CD14-positive monocyte (primary cell): Measurements from ENCODE around the gene PRCD. TPM values are rescaled to one million over a fixed set of nuclear protein-coding genes. Genes with fewer than 3 reads are reported as not detected.

Source experiments
- DNase-seq, 3 donors: peaks; one replicate each; pipeline ENCODE4 v3.0.0-alpha.2; 2011 to 2022
- H2AFZ ChIP-seq: 2 replicates; pipeline ENCODE4 v1.6.0; 2012; ENCODE audit warnings: mild to moderate bottlenecking, low read depth, low read length, inconsistent platforms; ENCODE audit not compliant: insufficient read depth, poor library complexity, severe bottlenecking
- H3K27ac ChIP-seq, 2 donors: 1 replicate in 1 of 2; 2 replicates in 1 of 2; pipeline ENCODE4 v1.5.1; 2012 to 2013; ENCODE audit warnings: low read length in 2 of 2, control low read depth in 1 of 2, inconsistent platforms in 1 of 2, low read depth in 1 of 2, mild to moderate bottlenecking in 1 of 2
- H3K27me3 ChIP-seq, 2 donors: one replicate each; pipeline versions ENCODE4 v1.6.0 to v1.6.1; 2011 to 2013; ENCODE audit warnings: low read length in 2 of 2; ENCODE audit not compliant: control insufficient read depth in 2 of 2, insufficient read depth in 2 of 2
- H3K36me3 ChIP-seq, 2 donors: replicated peaks in 1 of 2; 1 replicate in 1 of 2; 2 replicates in 1 of 2; pipeline versions ENCODE4 v1.5.1 to v1.6.1; 2012 to 2013; ENCODE audit warnings: low read length in 2 of 2, control low read depth in 1 of 2, inconsistent platforms in 1 of 2, mild to moderate bottlenecking in 1 of 2; ENCODE audit not compliant: insufficient read depth in 2 of 2, control insufficient read depth in 1 of 2
- H3K4me1 ChIP-seq, 2 donors: 1 replicate in 1 of 2; 2 replicates in 1 of 2; pipeline versions ENCODE4 v1.5.1 to v1.6.1; 2012 to 2013; ENCODE audit warnings: low read length in 2 of 2, control low read depth in 1 of 2, inconsistent platforms in 1 of 2, mild to moderate bottlenecking in 1 of 2, moderate library complexity in 1 of 2; ENCODE audit not compliant: insufficient read depth in 2 of 2, control insufficient read depth in 1 of 2
- H3K4me2 ChIP-seq: replicated peaks from 2 replicates; pipeline ENCODE3; 2012; ENCODE audit warnings: low read length, moderate library complexity, mild to moderate bottlenecking; ENCODE audit not compliant: poor library complexity, severe bottlenecking; ENCODE audit errors: extremely low read depth
- H3K4me3 ChIP-seq, 3 experiments: fragments of 200-600 bp in 1 of 3; sonication (generic) in 1 of 3; replicated peaks in 1 of 3; 1 replicate in 2 of 3; 2 replicates in 1 of 3; pipeline ENCODE4 v1.5.1; 2011 to 2013; ENCODE audit warnings: low read length in 3 of 3, mild to moderate bottlenecking in 3 of 3, control low read depth in 2 of 3, low read depth in 2 of 3, inconsistent platforms in 1 of 3, moderate library complexity in 1 of 3
- H3K79me2 ChIP-seq: 2 replicates; pipeline ENCODE4 v1.6.0; 2012; ENCODE audit warnings: mild to moderate bottlenecking, control low read depth, inconsistent platforms, low read length, moderate library complexity; ENCODE audit not compliant: insufficient read depth
- H3K9ac ChIP-seq: 2 replicates; pipeline ENCODE4 v1.6.0; 2017; ENCODE audit warnings: low read length, mild to moderate bottlenecking; ENCODE audit not compliant: insufficient read depth, poor library complexity, severe bottlenecking
- H3K9me3 ChIP-seq, 2 donors: replicated peaks in 1 of 2; 1 replicate in 1 of 2; 2 replicates in 1 of 2; pipeline versions ENCODE4 v1.5.1 to v1.6.1; 2012 to 2013; ENCODE audit warnings: low read length in 2 of 2, control low read depth in 1 of 2; ENCODE audit not compliant: control insufficient read depth in 1 of 2, insufficient read depth in 1 of 2
- H4K20me1 ChIP-seq: 2 replicates; pipeline ENCODE4 v1.6.0; 2012; ENCODE audit warnings: mild to moderate bottlenecking, low read length, control low read depth, moderate library complexity; ENCODE audit not compliant: insufficient read depth
- H3K27ac Mint-ChIP-seq, 7 donors: one replicate each; pipeline ENCODE4 v1.8.0; 2020; ENCODE audit warnings: mild to moderate bottlenecking in 7 of 7, mixed read lengths in 7 of 7, moderate library complexity in 6 of 7, inconsistent platforms in 2 of 7
- H3K27me3 Mint-ChIP-seq, 3 donors: one replicate each; pipeline ENCODE4 v1.8.0; 2021 to 2022; ENCODE audit warnings: low read depth in 3 of 3, mild to moderate bottlenecking in 3 of 3, mixed read lengths in 3 of 3, moderate library complexity in 3 of 3, inconsistent platforms in 1 of 3
- H3K36me3 Mint-ChIP-seq, 2 donors: one replicate each; pipeline ENCODE4 v1.8.0; 2020; ENCODE audit warnings: mixed read lengths in 2 of 2, inconsistent platforms in 1 of 2, mild to moderate bottlenecking in 1 of 2
- H3K4me1 Mint-ChIP-seq: one replicate; pipeline ENCODE4 v1.8.0; 2020; ENCODE audit warnings: mild to moderate bottlenecking, mixed read lengths
- H3K4me3 Mint-ChIP-seq, 2 donors: one replicate each; pipeline ENCODE4 v1.8.0; 2020; ENCODE audit warnings: mild to moderate bottlenecking in 2 of 2, mixed read lengths in 2 of 2, moderate library complexity in 1 of 2
- H3K9me3 Mint-ChIP-seq, 7 donors: one replicate each; pipeline ENCODE4 v1.8.0; 2020 to 2022; ENCODE audit warnings: mixed read lengths in 7 of 7, mild to moderate bottlenecking in 6 of 7, moderate library complexity in 6 of 7, inconsistent platforms in 2 of 7
- WGBS: methylation state at CpG from one replicate; pipeline ENCODE4 v1.1.5; 2013; ENCODE audit warnings: missing lambda C conversion rate; ENCODE audit not compliant: insufficient coverage; 5-methylcytosine and 5-hydroxymethylcytosine counted together
- intact Hi-C, 2 donors: fragments of 100-400 bp; cut with micrococcal nuclease; formaldehyde crosslinking; loops; one replicate each; pipeline versions ENCODE4 v1.15.0 to v1.15.1; 2023
- polyA plus RNA-seq, 3 donors: library from polyadenylated mRNA; depleted of rRNA in 1 of 3; unstranded in 2 of 3; stranded (reverse) in 1 of 3; fragments of 300-500 nt in 2 of 3; fragments of >200 nt in 1 of 3; fragmentation: Illumina TruSeq in 2 of 3; gene quantifications; 1 replicate in 2 of 3; 2 replicates in 1 of 3; pipeline ENCODE4 v1.2.3, GENCODE V29; 2012 to 2021
- TF ChIP-seq, protein P1 (sequence below): fragments of 200-600 bp; IDR thresholded peaks from one replicate; pipeline ENCODE4 v1.8.0; 2022; ENCODE audit warnings: antibody characterized with exemption, mild to moderate bottlenecking

PRCD gene
- polyA plus RNA-seq, 3 donors = not detected

DNA sequence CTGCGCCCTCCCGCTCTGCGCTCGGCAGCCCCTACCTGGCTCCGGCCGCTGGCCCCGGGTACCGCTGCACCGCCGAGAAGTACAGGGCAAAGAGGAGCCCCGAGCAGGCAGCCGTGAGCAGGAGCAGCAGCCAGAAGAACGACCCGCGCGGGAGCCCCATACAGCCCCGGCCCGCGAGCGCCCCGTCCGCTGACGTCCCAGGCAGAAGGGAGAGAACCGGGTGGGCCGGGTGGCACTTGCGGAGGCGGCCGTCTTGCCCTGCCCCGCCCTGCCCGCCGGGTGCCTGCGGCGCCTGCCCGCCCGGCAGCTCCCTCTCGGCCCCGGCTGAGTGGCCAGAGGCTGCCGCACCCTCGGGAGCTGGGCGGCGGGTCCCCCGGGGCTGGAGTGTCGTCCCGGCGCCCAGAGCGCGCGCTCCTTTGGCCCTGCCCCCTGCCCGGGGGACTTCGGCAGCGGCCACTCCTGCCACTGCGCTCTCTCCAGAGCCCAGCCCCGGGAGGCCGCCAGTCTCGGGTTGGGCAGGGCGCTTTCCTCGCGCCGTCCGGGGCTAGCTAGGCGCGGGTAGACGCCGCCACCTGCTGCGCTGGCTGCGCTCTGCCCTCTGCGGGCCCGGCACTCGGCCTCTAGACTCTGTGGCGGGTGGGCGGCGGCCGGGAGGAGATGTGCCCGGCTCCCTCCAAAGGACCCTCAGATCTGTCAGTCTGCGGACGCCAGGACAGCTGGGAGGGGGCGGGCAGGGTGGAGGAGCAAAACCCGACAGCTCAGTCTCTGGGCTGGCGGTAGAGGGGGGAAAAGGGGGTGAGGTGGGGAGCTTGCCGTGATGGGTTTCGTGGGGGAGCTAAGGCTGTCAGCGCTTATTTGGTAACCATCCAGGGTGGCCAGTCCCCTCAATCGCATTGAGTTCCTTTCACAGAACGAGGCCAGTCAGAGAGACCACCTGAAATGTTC, 46.1 kb downstream of the PRCD start, which contains the start of gene ST6GALNAC2:
ST6GALNAC2 (minus strand) TSS at position 212 of the 945 bp plus-strand sequence; CDS start at position 160, 52 bp downstream.
- Histone ChIP-seq H3K9ac (peak within 1 kb of the TSS; percentile 88), H3K9me3 (peaks cover 0 to 5% of the 10 kb centered on the region in 2 donors), H2AFZ (peak within 1 kb of the TSS; percentile 83), H3K4me1 (peaks cover 22 to 24% of the 10 kb centered on the region in 2 donors), H3K79me2 (no peaks in the 10 kb centered on the region), H3K36me3 (no peaks in the 10 kb centered on the region), H3K27me3 (peaks cover 9 to 34% of the 10 kb centered on the region in 2 donors), H4K20me1 (no peaks in the 10 kb centered on the region), H3K4me3 (peak within 1 kb of the TSS; percentile 52 to 85 (median 79)), H3K4me2 (peak within 1 kb of the TSS; percentile 76), H3K27ac (peak within 1 kb of the TSS; percentile 53 to 78)
- peak; percentile 69 to 73 (median 72) for DNase-seq
- TF ChIP-seq, protein P1, sequence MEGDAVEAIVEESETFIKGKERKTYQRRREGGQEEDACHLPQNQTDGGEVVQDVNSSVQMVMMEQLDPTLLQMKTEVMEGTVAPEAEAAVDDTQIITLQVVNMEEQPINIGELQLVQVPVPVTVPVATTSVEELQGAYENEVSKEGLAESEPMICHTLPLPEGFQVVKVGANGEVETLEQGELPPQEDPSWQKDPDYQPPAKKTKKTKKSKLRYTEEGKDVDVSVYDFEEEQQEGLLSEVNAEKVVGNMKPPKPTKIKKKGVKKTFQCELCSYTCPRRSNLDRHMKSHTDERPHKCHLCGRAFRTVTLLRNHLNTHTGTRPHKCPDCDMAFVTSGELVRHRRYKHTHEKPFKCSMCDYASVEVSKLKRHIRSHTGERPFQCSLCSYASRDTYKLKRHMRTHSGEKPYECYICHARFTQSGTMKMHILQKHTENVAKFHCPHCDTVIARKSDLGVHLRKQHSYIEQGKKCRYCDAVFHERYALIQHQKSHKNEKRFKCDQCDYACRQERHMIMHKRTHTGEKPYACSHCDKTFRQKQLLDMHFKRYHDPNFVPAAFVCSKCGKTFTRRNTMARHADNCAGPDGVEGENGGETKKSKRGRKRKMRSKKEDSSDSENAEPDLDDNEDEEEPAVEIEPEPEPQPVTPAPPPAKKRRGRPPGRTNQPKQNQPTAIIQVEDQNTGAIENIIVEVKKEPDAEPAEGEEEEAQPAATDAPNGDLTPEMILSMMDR = peak; percentile 57
- Mint-ChIP-seq H3K4me3 (peak within 1 kb of the TSS; percentile 89 to 90), H3K36me3 (peaks cover 7 to 22% of the 10 kb centered on the region in 2 donors), H3K27ac (peak within 1 kb of the TSS; percentile 76 to 91 (median 83)), H3K9me3 (peaks cover 0 to 18% (median 3%) of the 10 kb centered on the region in 7 donors), H3K4me1 (peaks cover 35% of the 10 kb centered on the region), H3K27me3 (peaks cover 47 to 69% (median 48%) of the 10 kb centered on the region in 3 donors)
- intact Hi-C loops = loop anchor here (2.0 to 10.0 kb wide), 5 partner anchors 15 to 121 kb away; partner anchors contain the start of gene AANAT (in 1 of the 2)
- WGBS = 1% methylated on average over 81 of the region's 84 CpGs

DNA sequence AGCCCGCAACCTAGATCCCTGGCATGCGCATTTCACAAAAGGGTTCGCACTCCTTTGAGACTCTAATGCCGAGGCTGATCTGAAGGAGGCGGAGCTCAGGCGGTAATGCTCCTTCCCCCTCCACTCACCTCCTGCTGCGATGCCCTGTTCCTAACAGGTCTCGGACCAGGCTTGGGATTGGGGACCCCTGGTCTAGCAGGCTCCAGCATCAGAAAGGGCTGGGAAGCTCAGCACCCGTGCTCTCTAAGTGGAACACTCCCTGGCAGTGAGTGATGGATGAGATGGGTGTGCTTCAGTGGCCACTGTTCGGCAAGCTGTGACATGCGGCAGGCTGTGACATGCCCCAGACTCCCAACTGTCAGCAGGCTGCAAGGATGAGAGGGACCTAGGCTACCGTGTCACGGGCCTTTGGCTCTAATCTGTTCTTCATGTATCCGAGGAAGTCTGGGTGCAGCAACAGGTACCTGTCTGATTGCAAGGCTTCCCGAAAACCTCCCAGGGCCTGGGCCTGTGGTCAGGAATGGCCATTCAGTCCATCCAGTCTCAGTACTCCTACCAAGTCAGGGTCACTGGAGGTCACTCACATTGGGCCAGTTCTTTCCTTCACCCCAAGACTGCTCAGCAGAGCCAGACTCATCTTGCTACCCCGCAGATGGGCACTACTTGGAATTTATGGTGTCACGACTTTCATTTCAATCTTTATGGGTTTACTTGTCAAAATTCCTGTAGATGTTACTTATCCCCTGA, 47.1 kb downstream of the PRCD start:
- Mint-ChIP-seq H3K4me3 (peak overlapping the region; percentile 74 to 76), H3K36me3 (peaks cover 7 to 22% of the 10 kb centered on the region in 2 donors), H3K4me1 (peaks cover 31% of the 10 kb centered on the region), H3K9me3 (peaks cover 0 to 18% (median 3%) of the 10 kb centered on the region in 7 donors), H3K27ac (peak overlapping the region in 1 of 7 donors; percentile 19), H3K27me3 (peaks cover 47 to 68% (median 48%) of the 10 kb centered on the region in 3 donors)
- Histone ChIP-seq H3K27me3 (peaks cover 9 to 34% of the 10 kb centered on the region in 2 donors), H3K79me2 (no peaks in the 10 kb centered on the region), H3K9me3 (peaks cover 0 to 5% of the 10 kb centered on the region in 2 donors), H3K4me1 (peaks cover 19 to 21% of the 10 kb centered on the region in 2 donors), H2AFZ (no peak overlapping the region), H3K4me3 (peak overlapping the region in 1 of 3 experiments; percentile 19), H3K4me2 (peak overlapping the region; percentile 76), H4K20me1 (no peaks in the 10 kb centered on the region), H3K36me3 (no peaks in the 10 kb centered on the region), H3K27ac (no peak overlapping the region), H3K9ac (no peak overlapping the region)
- intact Hi-C loops = loop anchor here (2.0 to 10.0 kb wide), 4 partner anchors 35 to 122 kb away; partner anchors contain the start of gene AANAT (in 1 of the 2)
- TF ChIP-seq, protein P1 = no peak
- peak in 1 of 3 donors; percentile 20 for DNase-seq
- 43% methylated on average over 15 of the region's 17 CpGs for WGBS
